ENCODE measurements around the gene EPHA1.

Gene EPHA1

DNA sequence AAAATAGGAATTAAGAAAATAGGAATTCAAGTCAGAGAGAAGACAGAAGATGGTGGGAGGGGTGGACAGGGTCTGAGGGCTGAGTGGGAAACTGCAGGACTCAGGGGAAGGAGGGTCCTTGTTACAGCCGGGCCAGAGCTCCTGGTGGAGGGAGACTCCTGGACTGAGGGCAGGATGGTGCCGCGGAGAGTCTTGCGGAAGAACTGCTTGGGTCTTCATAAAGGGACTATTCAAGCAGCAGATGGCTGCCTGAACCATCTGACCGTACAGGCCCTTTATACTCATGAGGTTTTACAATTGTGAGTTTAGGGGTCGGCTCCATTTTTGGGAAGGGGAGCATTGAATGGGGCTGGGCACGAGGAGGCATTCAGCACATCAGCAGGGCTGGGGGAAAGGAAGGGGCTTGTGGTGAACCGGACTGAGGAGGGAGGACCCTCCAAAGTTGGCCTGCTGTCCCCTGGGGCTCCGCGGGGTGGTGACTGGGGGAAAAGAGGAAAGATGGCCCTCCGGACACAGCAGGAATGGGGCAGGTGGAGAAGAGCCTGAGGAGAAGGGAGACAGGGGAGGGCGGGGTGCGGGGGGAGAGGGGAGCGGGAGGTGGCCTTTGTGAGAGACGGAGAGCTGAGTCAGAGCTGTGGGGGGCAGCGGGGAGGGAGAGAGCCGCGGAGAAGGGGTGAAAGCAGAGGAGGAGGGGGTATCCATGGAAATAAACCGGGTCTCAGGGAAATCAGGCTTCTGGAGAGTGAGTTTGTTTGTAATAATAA, 47.7 kb downstream of the EPHA1 start:
- Mint-ChIP-seq H3K27ac (no peak overlapping the region), H3K27me3 (peaks cover 21% of the 10 kb centered on the region)

DNA sequence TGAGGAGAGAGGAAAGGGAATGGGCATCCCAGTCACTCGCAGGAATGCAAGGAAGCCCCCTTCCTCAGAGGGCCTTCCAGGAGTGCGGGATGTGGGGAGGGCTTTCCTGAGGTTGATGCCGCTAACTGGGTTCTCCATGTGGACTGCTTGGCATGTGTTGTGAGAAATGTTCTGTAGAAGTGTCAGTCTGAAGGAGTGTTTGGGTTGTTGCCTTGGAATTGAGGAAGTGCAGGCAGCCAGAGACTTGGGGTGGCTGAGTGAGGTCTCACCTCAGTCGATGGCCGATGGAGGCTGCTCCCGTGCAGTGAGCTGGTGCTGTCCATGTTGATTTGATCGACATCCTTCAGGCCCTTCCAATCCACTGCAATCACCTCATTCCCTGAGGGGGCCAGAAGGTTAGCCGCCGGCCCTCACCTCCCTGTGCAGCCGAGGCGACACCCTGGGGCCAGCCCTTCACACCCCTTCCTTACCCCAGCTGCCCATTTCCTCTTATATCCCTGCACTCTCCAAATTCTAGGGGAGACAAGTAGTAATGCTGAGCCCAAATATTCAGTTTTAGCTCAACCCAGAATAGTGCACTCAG, 48.8 kb downstream of the EPHA1 start:
- H3K9me3 Mint-ChIP-seq, result no peaks in the 10 kb centered on the region
- H3K4me3 Mint-ChIP-seq, result no peak overlapping the region
- no peaks in the 10 kb centered on the region for H3K36me3 Mint-ChIP-seq

More for the DNA sequence above, 47.7 kb downstream of the EPHA1 start:
- H3K4me3 Mint-ChIP-seq, result peak overlapping the region; percentile 49
- H3K9me3 Mint-ChIP-seq, result no peaks in the 10 kb centered on the region
- H3K36me3 Mint-ChIP-seq, result no peaks in the 10 kb centered on the region
- H3K4me1 Mint-ChIP-seq, result peaks cover 9% of the 10 kb centered on the region

DNA sequence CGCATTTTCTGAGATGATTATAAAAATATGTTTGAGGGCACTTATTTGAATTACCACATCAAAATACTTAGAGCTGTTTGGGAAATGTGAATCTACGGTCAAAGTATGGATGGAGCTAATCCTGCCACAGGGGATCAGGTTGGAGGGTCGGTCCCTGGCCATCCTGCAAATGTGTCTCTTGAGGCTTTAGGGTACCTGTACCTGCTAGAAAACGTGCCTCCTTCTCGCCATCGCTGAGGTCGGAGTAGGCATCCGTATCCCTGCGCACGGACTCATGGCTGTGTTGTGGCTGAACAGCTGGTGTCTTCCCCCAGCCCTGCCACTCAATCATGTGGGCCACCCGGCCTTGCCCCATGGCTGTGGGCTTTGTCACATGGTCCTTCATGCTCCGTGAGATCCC, 50.0 kb downstream of the EPHA1 start:
- H3K27ac Mint-ChIP-seq, result no peak overlapping the region
- no peak overlapping the region for H3K4me3 Mint-ChIP-seq
- no peaks in the 10 kb centered on the region for H3K9me3 Mint-ChIP-seq
- H3K27me3 Mint-ChIP-seq, result peaks cover 6% of the 10 kb centered on the region
- peaks cover 9% of the 10 kb centered on the region for H3K4me1 Mint-ChIP-seq
- H3K36me3 Mint-ChIP-seq, result no peaks in the 10 kb centered on the region

More for the DNA sequence above, 48.8 kb downstream of the EPHA1 start:
- Mint-ChIP-seq H3K27ac (no peak overlapping the region), H3K4me1 (peaks cover 9% of the 10 kb centered on the region), H3K27me3 (peaks cover 17% of the 10 kb centered on the region)

DNA sequence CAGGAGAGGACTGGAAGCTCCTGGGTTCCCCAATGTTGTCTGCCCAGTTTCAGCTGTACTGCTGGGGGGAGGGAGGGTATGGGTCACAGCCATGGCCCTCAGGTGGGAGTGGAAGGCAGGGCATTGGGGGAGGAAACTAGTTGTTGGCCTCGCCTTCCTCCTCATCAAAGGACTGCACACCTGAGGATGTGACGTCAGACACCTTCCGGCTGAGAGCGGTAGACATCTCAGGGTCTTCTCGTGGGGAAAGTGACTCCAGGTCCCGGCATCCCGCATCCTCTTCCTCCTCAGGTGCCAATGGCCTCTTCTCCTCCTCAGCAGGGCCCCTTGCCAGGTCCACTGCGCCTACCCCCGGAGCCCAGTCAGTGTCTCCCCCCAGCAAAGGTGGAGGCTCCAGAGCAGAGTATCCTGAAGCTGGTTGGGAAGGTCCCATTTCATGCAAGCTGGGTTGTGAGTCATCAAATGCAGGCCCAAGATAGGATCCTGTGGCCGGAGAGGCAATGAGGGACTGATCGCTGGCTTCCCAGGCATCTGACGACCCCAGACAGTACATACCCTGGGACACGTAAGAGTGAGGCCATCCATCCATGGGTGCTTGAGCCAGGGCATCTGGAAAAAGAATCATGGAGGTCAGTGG, 52.1 kb downstream of the EPHA1 start:
- no peaks in the 10 kb centered on the region for H3K9me3 Mint-ChIP-seq
- no peak overlapping the region for H3K27ac Mint-ChIP-seq
- H3K4me3 Mint-ChIP-seq, result no peak overlapping the region
- peaks cover 4% of the 10 kb centered on the region for H3K4me1 Mint-ChIP-seq
- no peaks in the 10 kb centered on the region for H3K27me3 Mint-ChIP-seq
- H3K36me3 Mint-ChIP-seq, result no peaks in the 10 kb centered on the region

DNA sequence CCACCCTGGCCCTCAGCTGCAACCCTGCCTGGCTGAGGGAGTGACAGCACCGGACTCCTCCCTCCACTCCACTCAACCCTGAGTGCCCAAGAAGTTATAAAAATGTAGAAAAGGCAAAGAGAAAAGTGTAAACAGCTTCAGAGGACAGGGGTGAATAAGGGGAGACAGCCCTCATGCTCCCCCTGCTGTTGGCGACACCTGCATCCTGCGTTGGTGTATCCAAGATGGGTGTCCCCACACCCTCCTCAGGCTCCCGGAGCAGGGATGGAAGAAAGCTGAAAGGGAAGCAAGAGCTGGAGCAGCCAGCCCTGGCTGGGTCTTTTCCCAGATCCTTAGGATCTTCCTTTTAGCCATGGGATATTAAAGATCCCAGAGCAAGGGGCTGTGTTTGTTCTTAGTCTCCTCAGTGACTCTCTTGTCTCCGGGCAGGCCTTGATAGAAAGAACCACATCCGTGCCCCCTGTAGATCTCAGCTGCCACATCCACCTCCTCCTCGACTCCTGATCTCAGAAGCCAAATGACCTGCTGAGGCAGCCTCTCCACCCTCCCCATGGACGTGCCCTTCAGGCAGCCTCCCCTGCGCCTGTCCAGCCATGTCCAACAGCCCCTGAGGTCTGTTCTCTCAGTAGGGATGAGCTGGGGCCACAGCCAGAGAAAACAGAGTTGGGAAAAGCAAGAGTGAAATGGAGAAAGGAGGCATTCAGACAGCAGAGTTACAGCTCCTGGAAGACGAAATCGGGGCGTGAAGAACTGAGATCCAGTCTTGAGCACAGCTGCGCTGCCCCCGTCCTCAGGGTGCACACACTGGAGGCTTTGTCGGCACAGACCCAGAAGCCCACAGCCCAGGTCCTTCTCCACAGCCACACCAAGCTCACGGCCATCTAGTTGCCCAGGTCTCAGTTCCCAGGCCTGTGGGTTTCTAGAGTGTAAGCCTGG, 52.9 kb downstream of the EPHA1 start:
- Mint-ChIP-seq H3K4me3 (no peak overlapping the region), H3K27me3 (no peaks in the 10 kb centered on the region), H3K4me1 (peaks cover 4% of the 10 kb centered on the region), H3K9me3 (no peaks in the 10 kb centered on the region), H3K36me3 (no peaks in the 10 kb centered on the region), H3K27ac (no peak overlapping the region)

DNA sequence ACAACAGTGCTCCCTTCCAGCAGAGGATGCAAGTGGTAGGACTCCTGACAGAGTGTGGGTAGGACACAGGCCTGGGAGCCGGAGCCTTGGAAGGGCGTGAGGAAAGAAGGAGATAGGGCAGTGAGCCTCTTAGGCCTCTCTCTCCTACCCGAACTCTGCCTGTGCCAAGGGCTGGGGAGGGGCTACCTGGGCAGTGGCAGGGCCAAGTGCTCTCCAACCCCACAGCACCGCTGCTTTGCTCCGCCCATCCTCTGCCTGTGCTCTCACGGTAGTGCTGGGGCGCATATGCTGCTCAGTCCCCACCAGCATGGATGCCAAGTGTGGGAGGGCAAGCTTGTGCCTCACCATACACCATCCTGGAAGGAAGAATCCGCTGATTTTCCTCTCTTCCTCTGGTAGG, 53.7 kb downstream of the EPHA1 start:
- Mint-ChIP-seq H3K27me3 (no peaks in the 10 kb centered on the region), H3K36me3 (no peaks in the 10 kb centered on the region), H3K4me1 (no peaks in the 10 kb centered on the region), H3K27ac (no peak overlapping the region), H3K9me3 (no peaks in the 10 kb centered on the region), H3K4me3 (no peak overlapping the region)

- no peak overlapping the region for H3K4me3 Mint-ChIP-seq
- no peaks in the 10 kb centered on the region for H3K27me3 Mint-ChIP-seq
- no peak overlapping the region for H3K27ac Mint-ChIP-seq
- H3K36me3 Mint-ChIP-seq, result no peaks in the 10 kb centered on the region
- no peaks in the 10 kb centered on the region for H3K9me3 Mint-ChIP-seq
- H3K4me1 Mint-ChIP-seq, result no peaks in the 10 kb centered on the region
Measured at GRCh38 chr7:143354376-143354775, 54.3 kb downstream of the EPHA1 start.

GRCh38 chr7:143352531-143353002, 56.1 kb downstream of the EPHA1 start:
- no peak overlapping the region for H3K4me3 Mint-ChIP-seq
- H3K27me3 Mint-ChIP-seq, result no peaks in the 10 kb centered on the region
- H3K27ac Mint-ChIP-seq, result peak overlapping the region; percentile 3
- no peaks in the 10 kb centered on the region for H3K36me3 Mint-ChIP-seq
- no peaks in the 10 kb centered on the region for H3K4me1 Mint-ChIP-seq
- H3K9me3 Mint-ChIP-seq, result no peaks in the 10 kb centered on the region

- H3K27me3 Mint-ChIP-seq, result no peaks in the 10 kb centered on the region
- H3K9me3 Mint-ChIP-seq, result no peaks in the 10 kb centered on the region
- H3K4me1 Mint-ChIP-seq, result no peaks in the 10 kb centered on the region
- no peaks in the 10 kb centered on the region for H3K36me3 Mint-ChIP-seq
- H3K4me3 Mint-ChIP-seq, result no peak overlapping the region
- peak overlapping the region; percentile 73 for H3K27ac Mint-ChIP-seq
Measured at GRCh38 chr7:143351574-143351973, 57.1 kb downstream of the EPHA1 start.

GRCh38 chr7:143351060-143351459, 57.6 kb downstream of the EPHA1 start:
- peak overlapping the region; percentile 73 for H3K27ac Mint-ChIP-seq
- H3K27me3 Mint-ChIP-seq, result no peaks in the 10 kb centered on the region
- no peaks in the 10 kb centered on the region for H3K9me3 Mint-ChIP-seq
- H3K4me1 Mint-ChIP-seq, result no peaks in the 10 kb centered on the region
- no peak overlapping the region for H3K4me3 Mint-ChIP-seq
- H3K36me3 Mint-ChIP-seq, result no peaks in the 10 kb centered on the region

DNA sequence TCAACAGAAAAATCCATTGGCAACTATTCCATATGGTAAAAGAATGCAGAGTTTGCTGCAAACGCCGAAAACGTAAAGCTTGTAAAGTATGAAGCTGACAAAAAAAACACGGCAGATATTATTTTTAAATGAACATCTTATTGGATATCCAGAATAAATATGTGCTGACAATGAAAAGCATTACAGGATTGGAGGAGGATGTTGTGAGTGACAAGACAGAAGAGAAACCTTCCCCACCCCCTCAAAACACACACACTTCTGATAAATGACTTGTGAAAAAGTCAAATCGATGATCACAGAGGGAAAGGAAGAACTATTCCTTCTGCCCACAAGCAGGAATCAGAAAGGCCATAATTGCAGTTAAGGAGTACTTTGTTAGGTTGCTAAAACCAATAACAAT, 60.7 kb downstream of the EPHA1 start:
- no peak overlapping the region for H3K27ac Mint-ChIP-seq
- peaks cover 9% of the 10 kb centered on the region for H3K4me1 Mint-ChIP-seq
- no peaks in the 10 kb centered on the region for H3K9me3 Mint-ChIP-seq
- H3K27me3 Mint-ChIP-seq, result no peaks in the 10 kb centered on the region
- no peak overlapping the region for H3K4me3 Mint-ChIP-seq
- H3K36me3 Mint-ChIP-seq, result no peaks in the 10 kb centered on the region

- peaks cover 9% of the 10 kb centered on the region for H3K4me1 Mint-ChIP-seq
- no peak overlapping the region for H3K27ac Mint-ChIP-seq
- H3K36me3 Mint-ChIP-seq, result no peaks in the 10 kb centered on the region
- H3K27me3 Mint-ChIP-seq, result no peaks in the 10 kb centered on the region
- no peaks in the 10 kb centered on the region for H3K9me3 Mint-ChIP-seq
- no peak overlapping the region for H3K4me3 Mint-ChIP-seq
Measured at GRCh38 chr7:143346018-143346417, 62.6 kb downstream of the EPHA1 start.

- Mint-ChIP-seq H3K27me3 (no peaks in the 10 kb centered on the region), H3K4me1 (peaks cover 9% of the 10 kb centered on the region), H3K27ac (no peak overlapping the region), H3K4me3 (peak overlapping the region; percentile 83), H3K36me3 (no peaks in the 10 kb centered on the region), H3K9me3 (no peaks in the 10 kb centered on the region)
Measured at GRCh38 chr7:143345428-143345900, 63.2 kb downstream of the EPHA1 start.

- H3K36me3 Mint-ChIP-seq, result no peaks in the 10 kb centered on the region
- peaks cover 1% of the 10 kb centered on the region for H3K27me3 Mint-ChIP-seq
- no peak overlapping the region for H3K27ac Mint-ChIP-seq
- H3K9me3 Mint-ChIP-seq, result no peaks in the 10 kb centered on the region
- no peak overlapping the region for H3K4me3 Mint-ChIP-seq
- H3K4me1 Mint-ChIP-seq, result peaks cover 9% of the 10 kb centered on the region
Measured at GRCh38 chr7:143343596-143343995, 65.1 kb downstream of the EPHA1 start.

DNA sequence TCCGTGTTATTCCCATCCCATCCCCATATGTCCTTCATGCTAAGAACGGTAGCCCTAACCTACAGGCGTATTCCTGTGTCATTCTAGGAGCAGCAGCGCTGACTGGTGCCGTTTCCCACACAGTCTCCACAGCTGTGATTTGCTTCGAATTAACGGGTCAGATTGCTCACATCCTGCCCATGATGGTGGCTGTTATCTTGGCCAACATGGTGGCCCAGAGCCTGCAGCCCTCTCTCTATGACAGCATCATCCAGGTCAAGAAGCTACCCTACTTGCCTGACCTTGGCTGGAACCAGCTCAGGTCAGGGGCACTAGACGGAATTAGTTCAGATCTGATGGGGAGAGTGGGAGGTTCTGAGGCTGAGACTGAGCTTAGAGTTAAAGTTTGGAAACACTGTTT, 66.8 kb downstream of the EPHA1 start:
- Mint-ChIP-seq H3K27me3 (peaks cover 3% of the 10 kb centered on the region), H3K4me3 (no peak overlapping the region), H3K4me1 (peaks cover 9% of the 10 kb centered on the region), H3K36me3 (no peaks in the 10 kb centered on the region), H3K9me3 (no peaks in the 10 kb centered on the region), H3K27ac (no peak overlapping the region)

Data from activated naive CD4-positive, alpha-beta T cell treated with anti-CD3 and anti-CD28 coated beads, Interleukin-2, amount 50 U/mL, for 24 hours (primary cell).